Myocyte (in vitro differentiated cells): Measurements from ENCODE around the gene FAM53A. TPM values are rescaled to one million over a fixed set of nuclear protein-coding genes. Genes with fewer than 3 reads are reported as not detected.
"Not testable (repeated sequence)": the region's sequence is repeated elsewhere in the genome, so short reads cannot be mapped to it uniquely, and the experiment has no call there.

Experiments used
- DNase-seq: peaks from one replicate; pipeline ENCODE4 v3.0.0-alpha.2; 2012; ENCODE audit warnings: low read depth
- total RNA-seq: library from RNA; depleted of rRNA; stranded (reverse); fragments of >200 nt; gene quantifications from 2 replicates; pipeline ENCODE4 v1.2.3, GENCODE V29; 2014

The FAM53A gene
- total RNA-seq, 1 donor from 2014 or later: 10.9 TPM

GRCh38 chr4:1717129-1718094 lies 33.3 kb upstream of the FAM53A start:
- no peak for DNase-seq

- no peak for DNase-seq
Observed at GRCh38 chr4:1716065-1716945, 32.2 kb upstream of the FAM53A start.

- DNase-seq: no peak
Observed at GRCh38 chr4:1715002-1715758, 31.1 kb upstream of the FAM53A start.

GRCh38 chr4:1714303-1715001 lies 30.3 kb upstream of the FAM53A start:
- DNase-seq: no peak

GRCh38 chr4:1713003-1713851 lies 29.1 kb upstream of the FAM53A start:
- DNase-seq: no peak

GRCh38 chr4:1712216-1713002 lies 28.3 kb upstream of the FAM53A start, which contains the start of gene SLBP:
Gene SLBP (minus strand): TSS chr4:1712319. CDS start chr4:1712188, 131 bp downstream.
- DNase-seq: peak; percentile 87

GRCh38 chr4:1711571-1712215 lies 27.6 kb upstream of the FAM53A start:
- DNase-seq: peak; percentile 64

- no peak for DNase-seq
Observed at GRCh38 chr4:1711055-1711570, 27.0 kb upstream of the FAM53A start.

GRCh38 chr4:1708581-1708980 lies 24.5 kb upstream of the FAM53A start:
- DNase-seq: no peak

GRCh38 chr4:1706358-1706757 lies 22.2 kb upstream of the FAM53A start:
- DNase-seq: no peak

- no peak for DNase-seq
Observed at GRCh38 chr4:1705732-1706131, 21.6 kb upstream of the FAM53A start.

- DNase-seq: no peak
Observed at GRCh38 chr4:1703867-1704266, 19.8 kb upstream of the FAM53A start.

GRCh38 chr4:1701671-1702070 lies 17.6 kb upstream of the FAM53A start:
- DNase-seq: not testable (repeated sequence)

GRCh38 chr4:1695913-1696312 lies 11.8 kb upstream of the FAM53A start:
- DNase-seq: peak; percentile 90

GRCh38 chr4:1693131-1693896 lies 9.2 kb upstream of the FAM53A start:
- peak; percentile 68 for DNase-seq

GRCh38 chr4:1691737-1692373 lies 7.7 kb upstream of the FAM53A start:
- no peak for DNase-seq

GRCh38 chr4:1690698-1691097 lies 6.6 kb upstream of the FAM53A start:
- DNase-seq: no peak
